SK-N-SH (cell line): ENCODE measurements around the gene ARHGEF10L. TPM values are rescaled to one million over a fixed set of nuclear protein-coding genes. Genes with fewer than 3 reads are reported as not detected.

Source experiments
- CTCF ChIA-PET: fragments of 300-600, 350-600 bp; formaldehyde crosslinking; extraction: SDS; loops from one replicate; lab custom pipeline; 2021; lab: Yijun Ruan, JAX
- POLR2A ChIA-PET: fragments of 350-600 bp; sonication (Branson Sonifier 250); formaldehyde crosslinking; extraction: SDS; loops from one replicate; lab custom pipeline; 2020; ENCODE audit warnings: antibody characterized with exemption, inconsistent platforms; lab: Yijun Ruan, JAX
- DNase-seq: peaks from one replicate; pipeline ENCODE4 v3.0.0; 2012
- H2AFZ ChIP-seq: fragments of 200-600 bp; sonication (generic); 2 replicates; pipeline ENCODE4 v1.8.1; 2016; ENCODE audit warnings: antibody characterized with exemption, mild to moderate bottlenecking, low read depth
- H3F3A ChIP-seq: fragments of 200-600 bp; sonication (generic); replicated peaks from 2 replicates; pipeline ENCODE3; 2016; ENCODE audit warnings: antibody characterized with exemption, mild to moderate bottlenecking; ENCODE audit not compliant: insufficient read depth
- H3K27ac ChIP-seq, 2 experiments: fragments of 200-500 bp in 1 of 2; fragments of 200-600 bp in 1 of 2; sonication (Bioruptor generic) in 1 of 2; sonication (generic), shearing (Covaris generic) in 1 of 2; 2 replicates each; pipeline versions ENCODE4 v1.5.1 to v1.6.1; 2014 to 2016; ENCODE audit warnings: low read depth in 2 of 2, inconsistent platforms in 1 of 2, low read length in 1 of 2, mild to moderate bottlenecking in 1 of 2, mixed read lengths in 1 of 2
- H3K27me3 ChIP-seq: fragments of 200-600 bp; sonication (generic), shearing (Covaris generic); 2 replicates; pipeline ENCODE4 v1.6.1; 2016; ENCODE audit warnings: mixed run types; ENCODE audit not compliant: insufficient read depth
- H3K36me3 ChIP-seq, 2 experiments: fragments of 200-500 bp in 1 of 2; fragments of 200-600 bp in 1 of 2; sonication (Bioruptor generic) in 1 of 2; sonication (generic) in 1 of 2; replicated peaks in 1 of 2; 2 replicates each; pipeline versions ENCODE3 to v1.5.1; 2014 to 2016; ENCODE audit warnings: low read length in 1 of 2, mild to moderate bottlenecking in 1 of 2; ENCODE audit not compliant: insufficient read depth in 2 of 2, control insufficient read depth in 1 of 2
- H3K4me1 ChIP-seq, 2 experiments: fragments of 200-500 bp in 1 of 2; fragments of 200-600 bp in 1 of 2; sonication (Bioruptor generic) in 1 of 2; sonication (generic), shearing (Covaris generic) in 1 of 2; 2 replicates each; pipeline versions ENCODE4 v1.5.1 to v1.6.1; 2014 to 2016; ENCODE audit warnings: low read depth in 1 of 2, low read length in 1 of 2, mixed run types in 1 of 2; ENCODE audit not compliant: insufficient read depth in 2 of 2, control insufficient read depth in 1 of 2
- H3K4me2 ChIP-seq: fragments of 200-600 bp; sonication (generic), shearing (Covaris generic); 2 replicates; pipeline ENCODE4 v1.6.1; 2017; ENCODE audit warnings: mixed run types
- H3K4me3 ChIP-seq, 2 experiments: fragments of 200-500 bp in 1 of 2; fragments of 200-600 bp in 1 of 2; sonication (Bioruptor generic) in 1 of 2; sonication (generic), shearing (Covaris generic) in 1 of 2; 2 replicates each; pipeline versions ENCODE4 v1.5.1 to v1.8.1; 2014 to 2016; ENCODE audit warnings: low read depth in 2 of 2, inconsistent platforms in 1 of 2, low read length in 1 of 2, mild to moderate bottlenecking in 1 of 2, mixed read lengths in 1 of 2, moderate library complexity in 1 of 2
- H3K79me2 ChIP-seq: fragments of 200-600 bp; sonication (generic); 2 replicates; pipeline ENCODE4 v1.8.1; 2017; ENCODE audit warnings: mild to moderate bottlenecking; ENCODE audit not compliant: insufficient read depth
- H3K9ac ChIP-seq: fragments of 200-600 bp; sonication (generic); 2 replicates; pipeline ENCODE4 v1.6.1; 2017; ENCODE audit warnings: mixed run types
- H3K9me2 ChIP-seq: fragments of 200-600 bp; sonication (generic); 2 replicates; pipeline ENCODE4 v1.6.1; 2017; ENCODE audit warnings: mixed run types
- H3K9me3 ChIP-seq: fragments of 200-600 bp; sonication (generic); 2 replicates; pipeline ENCODE4 v1.6.1; 2017; ENCODE audit warnings: mixed run types, mild to moderate bottlenecking, moderate library complexity
- H4K20me1 ChIP-seq: fragments of 200-600 bp; sonication (generic); 2 replicates; pipeline ENCODE4 v1.6.1; 2017; ENCODE audit warnings: mild to moderate bottlenecking, mixed run types; ENCODE audit not compliant: insufficient read depth
- CHD2 ChIP-seq: fragments of 150-350 bp; IDR thresholded peaks from 2 replicates; pipeline ENCODE4 v1.6.1; 2018; ENCODE audit warnings: low read length; ENCODE audit not compliant: partially characterized antibody
- ELF1 ChIP-seq: IDR thresholded peaks from 2 replicates; pipeline ENCODE4 v1.4.0; 2012
- EP300 ChIP-seq, 2 experiments: IDR thresholded peaks; 2 replicates each; pipeline versions ENCODE4 v1.4.0 to v1.6.1; 2012; ENCODE audit warnings: borderline replicate concordance in 1 of 2, low read depth in 1 of 2, low read length in 1 of 2
- EZH2phosphoT487 ChIP-seq: fragments of 200-600 bp; sonication (generic); IDR thresholded peaks from 2 replicates; pipeline ENCODE4 v1.6.1; 2017; ENCODE audit warnings: low read depth, mixed run types, mild to moderate bottlenecking, antibody characterized with exemption, moderate library complexity, borderline replicate concordance
- FOSL2 ChIP-seq: IDR thresholded peaks from 2 replicates; pipeline ENCODE4 v1.4.0; 2012; ENCODE audit warnings: low read depth, mild to moderate bottlenecking, moderate library complexity, borderline replicate concordance
- FOXJ3 ChIP-seq: sonication (generic); formaldehyde crosslinking; IDR thresholded peaks from 2 replicates; pipeline ENCODE4 v1.5.1; 2020; ENCODE audit warnings: mild to moderate bottlenecking, missing genetic modification reagents
- MAX ChIP-seq: IDR thresholded peaks from 2 replicates; pipeline ENCODE4 v1.4.0; 2012; ENCODE audit warnings: low read depth
- MEF2A ChIP-seq: IDR thresholded peaks from 2 replicates; pipeline ENCODE4 v1.4.0; 2012; ENCODE audit warnings: low read depth, borderline replicate concordance
- PBX3 ChIP-seq: IDR thresholded peaks from 2 replicates; pipeline ENCODE4; 2012
- POLR2AphosphoS5 ChIP-seq: IDR thresholded peaks from 2 replicates; pipeline ENCODE4 v1.6.1; 2012; ENCODE audit warnings: low read depth, low read length
- RCOR1 ChIP-seq: fragments of 150-350 bp; IDR thresholded peaks from 2 replicates; pipeline ENCODE4 v1.6.1; 2017; ENCODE audit warnings: antibody characterized with exemption, low read length
- RFX5 ChIP-seq: IDR thresholded peaks from 2 replicates; pipeline ENCODE4 v1.6.1; 2012; ENCODE audit warnings: mild to moderate bottlenecking, improper control_type of control experiment, low read length
- RXRA ChIP-seq: IDR thresholded peaks from 2 replicates; pipeline ENCODE4 v1.4.0; 2012; ENCODE audit warnings: low read depth, mild to moderate bottlenecking, borderline replicate concordance
- SIN3A ChIP-seq: IDR thresholded peaks from 2 replicates; pipeline ENCODE4 v1.6.1; 2012; ENCODE audit warnings: low read depth, mild to moderate bottlenecking, low read length, moderate library complexity, borderline replicate concordance
- TAF1 ChIP-seq: IDR thresholded peaks from 2 replicates; pipeline ENCODE4 v1.6.1; 2012; ENCODE audit warnings: low read depth, mild to moderate bottlenecking, low read length, moderate library complexity, borderline replicate concordance
- TCF12 ChIP-seq: IDR thresholded peaks from 2 replicates; pipeline ENCODE4 v1.4.0; 2012
- TEAD4 ChIP-seq: IDR thresholded peaks from 2 replicates; pipeline ENCODE4 v1.4.0; 2012; ENCODE audit warnings: mild to moderate bottlenecking, borderline replicate concordance; ENCODE audit not compliant: insufficient read depth
- USF1 ChIP-seq: IDR thresholded peaks from 2 replicates; pipeline ENCODE4 v1.4.0; 2012; ENCODE audit warnings: low read depth, borderline replicate concordance
- WGBS: methylation state at CpG from one replicate; pipeline ENCODE4 v1.1.6; 2017; ENCODE audit warnings: low lambda C conversion rate; 5-methylcytosine and 5-hydroxymethylcytosine counted together
- polyA plus RNA-seq, 3 experiments: library from polyadenylated mRNA; depleted of rRNA; stranded (reverse); fragments of >200 nt; gene quantifications; 2 replicates each; pipeline ENCODE4 v1.2.3, GENCODE V29; 2012
- TF ChIP-seq, protein P1 (sequence below): fragments of 200-600 bp; sonication (generic); IDR thresholded peaks from 2 replicates; pipeline ENCODE4 v1.6.1; 2017; ENCODE audit warnings: antibody characterized with exemption, mild to moderate bottlenecking, moderate library complexity
- TF ChIP-seq, protein P2 (sequence below): IDR thresholded peaks from 2 replicates; pipeline ENCODE4 v1.4.0; 2012; ENCODE audit warnings: low read depth, borderline replicate concordance

ARHGEF10L gene
- polyA plus RNA-seq, 1 of the 3 experiments (the other 2 are of a cell fraction): 12.5 TPM

DNA sequence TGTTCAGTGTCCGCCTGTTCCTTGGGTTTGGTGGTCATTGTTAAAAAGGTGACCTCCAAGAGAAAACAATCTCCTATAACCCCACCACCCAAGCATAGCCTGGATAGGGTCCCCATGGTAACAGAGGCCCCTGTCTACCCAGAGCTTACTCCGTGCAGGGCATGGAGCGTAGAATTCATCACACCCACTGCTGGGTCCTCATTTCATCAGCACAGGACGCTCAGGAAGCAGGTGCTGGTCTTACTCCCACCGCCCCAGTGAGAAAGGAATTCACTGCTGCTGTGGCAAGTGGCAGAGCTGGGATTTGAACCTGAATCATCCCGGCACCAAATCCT is 37.0 kb downstream of the ARHGEF10L start (continued):
- TF ChIP-seq TCF12: no peak
- TF ChIP-seq FOSL2: no peak
- no peak for TF ChIP-seq POLR2AphosphoS5
- no peak for TF ChIP-seq RCOR1
- TF ChIP-seq USF1: no peak
- TF ChIP-seq ELF1: no peak

DNA sequence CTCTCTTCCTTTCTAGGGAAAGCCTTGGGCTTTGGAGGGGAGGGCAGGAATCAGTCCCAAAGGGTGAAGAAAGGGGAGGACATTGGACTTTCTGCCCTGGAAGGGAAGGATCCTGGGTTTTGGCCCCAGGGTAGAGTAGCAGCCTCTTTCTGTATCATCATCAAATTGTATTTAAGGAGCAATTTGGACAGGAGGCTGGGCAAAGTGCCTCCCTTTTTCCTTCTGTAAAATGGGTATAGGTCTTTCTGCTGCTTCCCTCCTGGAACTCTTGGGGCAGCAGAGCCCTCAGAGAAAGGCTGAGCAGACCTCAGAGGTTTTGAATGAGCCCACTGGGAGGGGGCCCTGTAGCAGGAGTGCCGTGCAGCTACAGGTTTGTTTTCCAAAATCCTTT is 38.4 kb downstream of the ARHGEF10L start:
- H3K79me2 ChIP-seq: peaks cover 23% of the 10 kb centered on the region; the same call in 1 of the 2 replicates
- CTCF ChIA-PET: interaction anchor here (4.9 kb wide), 1 partner anchor 76 kb away, joined by 24 read pairs; no protein-coding TSS in a partner anchor

More for the DNA sequence above, 38.4 kb downstream of the ARHGEF10L start:
- Histone ChIP-seq H3F3A (no peaks in the 10 kb centered on the region), H3K9ac (no peak overlapping the region), H3K27me3 (no peaks in the 10 kb centered on the region), H2AFZ (no peak overlapping the region), H3K9me2 (no peaks in the 10 kb centered on the region), H3K27ac (no peak overlapping the region), H3K4me2 (no peak overlapping the region), H3K4me1 (peaks cover 0 to 46% of the 10 kb centered on the region in 2 experiments; a peak in 1 of 4 replicates), H3K4me3 (no peak overlapping the region), H4K20me1 (peaks cover 11% of the 10 kb centered on the region; the same call in 1 of the 2 replicates), H3K36me3 (no peaks in the 10 kb centered on the region), H3K9me3 (no peaks in the 10 kb centered on the region)
- TF ChIP-seq RFX5: no peak
- TF ChIP-seq TAF1: no peak
- TF ChIP-seq EP300 (IDR thresholded peaks at IDR 0.05; ENCODE audit: borderline replicate concordance in 1 of 2, low read depth in 1 of 2, low read length in 1 of 2): no peak
- TF ChIP-seq PBX3: no peak
- no peak for TF ChIP-seq MAX
- TF ChIP-seq RXRA: no peak
- TF ChIP-seq MEF2A: no peak
- TF ChIP-seq TEAD4: no peak
- no peak for TF ChIP-seq USF1
- no peak for TF ChIP-seq FOXJ3 (CRISPR knock-in tag)
- TF ChIP-seq, protein P1, sequence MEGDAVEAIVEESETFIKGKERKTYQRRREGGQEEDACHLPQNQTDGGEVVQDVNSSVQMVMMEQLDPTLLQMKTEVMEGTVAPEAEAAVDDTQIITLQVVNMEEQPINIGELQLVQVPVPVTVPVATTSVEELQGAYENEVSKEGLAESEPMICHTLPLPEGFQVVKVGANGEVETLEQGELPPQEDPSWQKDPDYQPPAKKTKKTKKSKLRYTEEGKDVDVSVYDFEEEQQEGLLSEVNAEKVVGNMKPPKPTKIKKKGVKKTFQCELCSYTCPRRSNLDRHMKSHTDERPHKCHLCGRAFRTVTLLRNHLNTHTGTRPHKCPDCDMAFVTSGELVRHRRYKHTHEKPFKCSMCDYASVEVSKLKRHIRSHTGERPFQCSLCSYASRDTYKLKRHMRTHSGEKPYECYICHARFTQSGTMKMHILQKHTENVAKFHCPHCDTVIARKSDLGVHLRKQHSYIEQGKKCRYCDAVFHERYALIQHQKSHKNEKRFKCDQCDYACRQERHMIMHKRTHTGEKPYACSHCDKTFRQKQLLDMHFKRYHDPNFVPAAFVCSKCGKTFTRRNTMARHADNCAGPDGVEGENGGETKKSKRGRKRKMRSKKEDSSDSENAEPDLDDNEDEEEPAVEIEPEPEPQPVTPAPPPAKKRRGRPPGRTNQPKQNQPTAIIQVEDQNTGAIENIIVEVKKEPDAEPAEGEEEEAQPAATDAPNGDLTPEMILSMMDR: no peak
- TF ChIP-seq, protein P2, sequence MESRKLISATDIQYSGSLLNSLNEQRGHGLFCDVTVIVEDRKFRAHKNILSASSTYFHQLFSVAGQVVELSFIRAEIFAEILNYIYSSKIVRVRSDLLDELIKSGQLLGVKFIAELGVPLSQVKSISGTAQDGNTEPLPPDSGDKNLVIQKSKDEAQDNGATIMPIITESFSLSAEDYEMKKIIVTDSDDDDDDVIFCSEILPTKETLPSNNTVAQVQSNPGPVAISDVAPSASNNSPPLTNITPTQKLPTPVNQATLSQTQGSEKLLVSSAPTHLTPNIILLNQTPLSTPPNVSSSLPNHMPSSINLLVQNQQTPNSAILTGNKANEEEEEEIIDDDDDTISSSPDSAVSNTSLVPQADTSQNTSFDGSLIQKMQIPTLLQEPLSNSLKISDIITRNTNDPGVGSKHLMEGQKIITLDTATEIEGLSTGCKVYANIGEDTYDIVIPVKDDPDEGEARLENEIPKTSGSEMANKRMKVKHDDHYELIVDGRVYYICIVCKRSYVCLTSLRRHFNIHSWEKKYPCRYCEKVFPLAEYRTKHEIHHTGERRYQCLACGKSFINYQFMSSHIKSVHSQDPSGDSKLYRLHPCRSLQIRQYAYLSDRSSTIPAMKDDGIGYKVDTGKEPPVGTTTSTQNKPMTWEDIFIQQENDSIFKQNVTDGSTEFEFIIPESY: no peak
- TF ChIP-seq EZH2phosphoT487: no peak
- no peak for TF ChIP-seq CHD2
- no peak for TF ChIP-seq SIN3A
- WGBS: 100% methylated on average over 1 of the region's 1 CpG
- no peak for DNase-seq
- POLR2A ChIA-PET: no interaction called here
